Measurements from ENCODE around the gene ATG13. TPM values are rescaled to one million over a fixed set of nuclear protein-coding genes. Genes with fewer than 3 reads are reported as not detected.

The ATG13 gene
- total RNA-seq, 1 experiment from 2014 or later: 109 TPM

DNA sequence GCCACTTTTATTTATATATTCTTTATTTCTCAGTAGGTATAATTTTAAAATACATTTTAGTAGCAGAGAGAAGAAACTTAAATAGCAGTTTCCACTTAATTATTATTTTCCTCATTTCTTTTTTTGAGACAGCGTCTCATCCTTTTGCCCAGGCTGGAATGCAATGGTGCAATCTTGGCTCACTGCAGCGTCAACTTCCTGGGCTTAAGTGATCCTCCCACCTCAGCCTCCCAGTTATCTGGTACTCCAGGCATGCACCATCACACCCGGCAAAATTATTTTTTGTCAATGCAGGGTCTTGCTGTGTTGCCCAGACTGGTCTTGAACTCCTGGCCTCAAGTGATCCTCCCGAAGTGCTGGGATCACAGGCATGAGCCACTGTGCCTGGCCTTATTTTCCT is 38.3 kb downstream of the ATG13 start:
- Histone ChIP-seq H3K9me3 (ENCODE audit: insufficient read depth, low read depth) (no peaks in the 10 kb centered on the region), H3K27me3 (ENCODE audit: insufficient read depth, low read depth) (no peaks in the 10 kb centered on the region), H3K27ac (no peak overlapping the region), H3K4me3 (no peak overlapping the region), H3K9me2 (ENCODE audit: insufficient read depth) (no peaks in the 10 kb centered on the region), H3K36me3 (ENCODE audit: low read depth) (peaks cover 48% of the 10 kb centered on the region), H3K79me2 (ENCODE audit: low read depth) (no peaks in the 10 kb centered on the region), H4K20me1 (ENCODE audit: insufficient read depth) (no peaks in the 10 kb centered on the region; the same call in 1 of the 2 replicates), H2AFZ (no peak overlapping the region), H3K4me2 (no peak overlapping the region), H3F3A (ENCODE audit: insufficient read depth, low read depth) (peaks cover 6% of the 10 kb centered on the region; the same call in 1 of the 2 replicates), H3K4me1 (replicated peaks; ENCODE audit: insufficient read depth) (no peaks in the 10 kb centered on the region)
- no peak for DNase-seq
- POLR2A ChIA-PET (ENCODE audit: unreplicated experiment): no interaction called here
- intact Hi-C loops (cut with micrococcal nuclease; ENCODE audit: unreplicated experiment): no loop called here
- BruUV-seq (replicated peaks): no TSS peak
- CTCF ChIA-PET: no interaction called here
- TF ChIP-seq, protein P1, sequence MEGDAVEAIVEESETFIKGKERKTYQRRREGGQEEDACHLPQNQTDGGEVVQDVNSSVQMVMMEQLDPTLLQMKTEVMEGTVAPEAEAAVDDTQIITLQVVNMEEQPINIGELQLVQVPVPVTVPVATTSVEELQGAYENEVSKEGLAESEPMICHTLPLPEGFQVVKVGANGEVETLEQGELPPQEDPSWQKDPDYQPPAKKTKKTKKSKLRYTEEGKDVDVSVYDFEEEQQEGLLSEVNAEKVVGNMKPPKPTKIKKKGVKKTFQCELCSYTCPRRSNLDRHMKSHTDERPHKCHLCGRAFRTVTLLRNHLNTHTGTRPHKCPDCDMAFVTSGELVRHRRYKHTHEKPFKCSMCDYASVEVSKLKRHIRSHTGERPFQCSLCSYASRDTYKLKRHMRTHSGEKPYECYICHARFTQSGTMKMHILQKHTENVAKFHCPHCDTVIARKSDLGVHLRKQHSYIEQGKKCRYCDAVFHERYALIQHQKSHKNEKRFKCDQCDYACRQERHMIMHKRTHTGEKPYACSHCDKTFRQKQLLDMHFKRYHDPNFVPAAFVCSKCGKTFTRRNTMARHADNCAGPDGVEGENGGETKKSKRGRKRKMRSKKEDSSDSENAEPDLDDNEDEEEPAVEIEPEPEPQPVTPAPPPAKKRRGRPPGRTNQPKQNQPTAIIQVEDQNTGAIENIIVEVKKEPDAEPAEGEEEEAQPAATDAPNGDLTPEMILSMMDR (conservative IDR thresholded peaks at IDR 0.05): no peak
- TF ChIP-seq EZH2 (IDR thresholded peaks at IDR 0.05; ENCODE audit: low read depth): no peak

DNA sequence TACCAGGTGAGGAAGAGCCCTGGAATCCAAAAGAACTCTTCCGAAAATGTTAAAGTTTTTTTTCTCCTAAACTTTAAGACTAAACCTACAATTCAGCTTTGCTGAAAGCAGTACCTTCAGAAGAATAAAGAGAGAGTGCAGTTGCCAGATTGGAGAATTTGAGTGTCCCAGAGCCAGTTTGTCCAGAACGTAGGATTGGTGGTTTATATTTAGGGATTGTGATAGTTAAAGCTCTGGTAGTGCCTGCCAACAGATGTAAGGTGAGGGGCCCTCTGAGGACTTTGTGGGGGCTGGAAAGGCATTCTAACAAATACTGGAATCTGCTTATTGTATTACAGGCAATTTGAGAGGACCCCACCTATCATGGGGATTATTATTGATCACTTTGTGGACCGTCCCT is 39.8 kb downstream of the ATG13 start:
- intact Hi-C loops (cut with micrococcal nuclease; ENCODE audit: unreplicated experiment): no loop called here
- BruUV-seq (replicated peaks): no TSS peak
- no peaks in the 10 kb centered on the region; the same call in 1 of the 2 replicates for H4K20me1 ChIP-seq (ENCODE audit: insufficient read depth)
- H3K27ac ChIP-seq: no peak overlapping the region
- ChIA-PET POLR2A (ENCODE audit: unreplicated experiment) (interaction anchor here (0.6 to 0.7 kb wide), 2 partner anchors 109 to 149 kb away, joined by 3 read pairs; no protein-coding TSS in a partner anchor), CTCF (no interaction called here)
- no peaks in the 10 kb centered on the region for H3K4me1 ChIP-seq (replicated peaks; ENCODE audit: insufficient read depth)
- no peaks in the 10 kb centered on the region for H3K79me2 ChIP-seq (ENCODE audit: low read depth)
- H3K4me3 ChIP-seq: no peak overlapping the region
- H3K9me3 ChIP-seq (ENCODE audit: insufficient read depth, low read depth): no peaks in the 10 kb centered on the region
- H3K4me2 ChIP-seq: no peak overlapping the region
- no peaks in the 10 kb centered on the region for H3K9me2 ChIP-seq (ENCODE audit: insufficient read depth)
- DNase-seq: no peak
- no peaks in the 10 kb centered on the region for H3K27me3 ChIP-seq (ENCODE audit: insufficient read depth, low read depth)
- no peak overlapping the region for H2AFZ ChIP-seq
- peaks cover 6% of the 10 kb centered on the region; the same call in 1 of the 2 replicates for H3F3A ChIP-seq (ENCODE audit: insufficient read depth, low read depth)
- no peak for TF ChIP-seq EZH2 (IDR thresholded peaks at IDR 0.05; ENCODE audit: low read depth)
- TF ChIP-seq, protein P1 (conservative IDR thresholded peaks at IDR 0.05): no peak
- H3K36me3 ChIP-seq (ENCODE audit: low read depth): peaks cover 42% of the 10 kb centered on the region

DNA sequence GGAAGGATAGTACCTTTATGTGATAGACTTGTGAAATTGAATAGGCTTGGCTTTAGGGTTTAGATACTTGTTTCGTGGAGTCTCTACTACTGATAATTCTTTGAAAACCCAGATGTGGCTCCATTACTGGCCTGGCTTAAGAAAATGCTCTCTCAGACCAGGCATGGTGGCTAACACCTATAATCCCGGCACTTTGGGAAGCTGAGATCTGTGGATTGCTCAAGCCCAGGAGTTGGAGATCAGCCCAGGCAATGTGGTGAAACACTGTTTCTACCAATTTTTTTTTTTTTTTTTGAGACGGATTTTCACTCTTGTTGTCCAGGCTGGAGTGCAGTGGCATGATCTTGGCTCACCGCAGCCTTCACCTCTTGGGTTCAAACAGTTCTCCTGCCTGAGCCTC is 40.9 kb downstream of the ATG13 start:
- no peak for TF ChIP-seq EZH2 (IDR thresholded peaks at IDR 0.05; ENCODE audit: low read depth)
- TF ChIP-seq, protein P1 (conservative IDR thresholded peaks at IDR 0.05): no peak
- ChIA-PET POLR2A (ENCODE audit: unreplicated experiment) (interaction anchor here (0.7 kb wide), 1 partner anchor 16 kb away, joined by 3 read pairs; no protein-coding TSS in a partner anchor), CTCF (no interaction called here)
- Histone ChIP-seq H3K27me3 (ENCODE audit: insufficient read depth, low read depth) (no peaks in the 10 kb centered on the region), H3K36me3 (ENCODE audit: low read depth) (peaks cover 38% of the 10 kb centered on the region), H3K4me2 (no peak overlapping the region), H3K79me2 (ENCODE audit: low read depth) (no peaks in the 10 kb centered on the region), H3F3A (ENCODE audit: insufficient read depth, low read depth) (peaks cover 6% of the 10 kb centered on the region; the same call in 1 of the 2 replicates), H4K20me1 (ENCODE audit: insufficient read depth) (no peaks in the 10 kb centered on the region), H3K4me3 (no peak overlapping the region), H3K4me1 (replicated peaks; ENCODE audit: insufficient read depth) (no peaks in the 10 kb centered on the region), H3K27ac (no peak overlapping the region), H3K9me3 (ENCODE audit: insufficient read depth, low read depth) (no peaks in the 10 kb centered on the region), H2AFZ (no peak overlapping the region), H3K9me2 (ENCODE audit: insufficient read depth) (no peaks in the 10 kb centered on the region)
- DNase-seq: no peak
- no TSS peak for BruUV-seq (replicated peaks)
- intact Hi-C loops (cut with micrococcal nuclease; ENCODE audit: unreplicated experiment): no loop called here

Data from PC-9 (cell line).